Thoracic aorta (tissue), 2 donors: Measurements from ENCODE around the gene MEGF8. TPM values are rescaled to one million over a fixed set of nuclear protein-coding genes. Genes with fewer than 3 reads are reported as not detected.

Experiments used
- ATAC-seq: fragments of 150-250 bp; one replicate; pipeline ENCODE4 v1.8.0; 2017; ENCODE audit warnings: low read depth; ENCODE audit not compliant: insufficient number of reproducible peaks, low FRiP score
- DNase-seq: peaks from one replicate; pipeline ENCODE4 v3.0.0-alpha.2; 2020; ENCODE audit warnings: low spot score
- H3K27ac ChIP-seq, 2 donors: fragments of 200-600 bp; sonication (generic); 1 replicate in 1 of 2; 2 replicates in 1 of 2; pipeline ENCODE4 v1.5.1; 2016; ENCODE audit warnings: mild to moderate bottlenecking in 2 of 2, moderate library complexity in 2 of 2
- H3K27me3 ChIP-seq: fragments of 200-600 bp; sonication (generic); replicated peaks from 2 replicates; pipeline ENCODE4 v1.6.0; 2016; ENCODE audit warnings: mild to moderate bottlenecking; ENCODE audit not compliant: insufficient read depth
- H3K36me3 ChIP-seq: fragments of 200-600 bp; sonication (generic); one replicate; pipeline ENCODE4 v1.5.1; 2016
- H3K4me1 ChIP-seq, 2 donors: fragments of 200-600 bp; sonication (generic); 1 replicate in 1 of 2; 2 replicates in 1 of 2; pipeline versions ENCODE4 v1.5.1 to v1.6.0; 2016; ENCODE audit warnings: low read depth in 2 of 2, mild to moderate bottlenecking in 1 of 2; ENCODE audit not compliant: control insufficient read depth in 1 of 2
- H3K4me3 ChIP-seq: fragments of 200-600 bp; sonication (generic); 2 replicates; pipeline ENCODE4 v1.5.1; 2016; ENCODE audit warnings: mild to moderate bottlenecking
- H3K9me3 ChIP-seq: fragments of 200-600 bp; sonication (generic); 2 replicates; pipeline ENCODE4 v1.5.1; 2016
- CTCF ChIP-seq: fragments of 200-600 bp; sonication (generic); IDR thresholded peaks from one replicate; pipeline ENCODE4 v1.5.1; 2019; ENCODE audit warnings: antibody characterized with exemption
- total RNA-seq, 2 donors: library from RNA; depleted of rRNA; stranded (reverse); fragments of >200 nt; gene quantifications; one replicate each; pipeline versions ENCODE4 v1.1.0 to v1.2.3, GENCODE V29; 2016

Gene MEGF8
- total RNA-seq, 2 donors from 2014 or later: 19.5 to 24.4 TPM

- Histone ChIP-seq H3K27ac (no peak overlapping the region), H3K9me3 (no peaks in the 10 kb centered on the region), H3K4me1 (peaks cover 11 to 34% of the 10 kb centered on the region in 2 donors), H3K36me3 (no peaks in the 10 kb centered on the region), H3K4me3 (no peak overlapping the region), H3K27me3 (peaks cover 4% of the 10 kb centered on the region)
- no peak for DNase-seq
- no peak for TF ChIP-seq CTCF
- ATAC-seq: no peak
Observed at GRCh38 chr19:42323473-42323851, 2.0 kb upstream of the MEGF8 start.

GRCh38 chr19:42323852-42324654, 1.4 kb upstream of the MEGF8 start:
- peaks cover 4% of the 10 kb centered on the region for H3K27me3 ChIP-seq
- ATAC-seq (no peak), DNase-seq (no peak)
- TF ChIP-seq CTCF: no peak
- no peaks in the 10 kb centered on the region for H3K36me3 ChIP-seq
- H3K27ac ChIP-seq: no peak overlapping the region
- H3K4me3 ChIP-seq: peak overlapping the region; percentile 88
- H3K9me3 ChIP-seq: no peaks in the 10 kb centered on the region
- peaks cover 11 to 34% of the 10 kb centered on the region in 2 donors for H3K4me1 ChIP-seq

GRCh38 chr19:42324655-42325307, 654 bp upstream of the MEGF8 start:
- Histone ChIP-seq H3K9me3 (no peaks in the 10 kb centered on the region), H3K4me3 (peak overlapping the region; percentile 88), H3K36me3 (no peaks in the 10 kb centered on the region), H3K4me1 (peaks cover 11 to 34% of the 10 kb centered on the region in 2 donors), H3K27ac (no peak overlapping the region), H3K27me3 (peaks cover 4% of the 10 kb centered on the region)
- no peak for DNase-seq
- TF ChIP-seq CTCF: peak; percentile 76
- no peak for ATAC-seq

GRCh38 chr19:42325896-42326771, 699 bp downstream of the MEGF8 start:
- ATAC-seq (no peak), DNase-seq (no peak)
- Histone ChIP-seq H3K27ac (peak overlapping the region in 1 of 2 donors; percentile 11), H3K36me3 (no peaks in the 10 kb centered on the region), H3K4me1 (peaks cover 11 to 34% of the 10 kb centered on the region in 2 donors), H3K4me3 (peak overlapping the region; percentile 88), H3K9me3 (no peaks in the 10 kb centered on the region), H3K27me3 (peaks cover 4% of the 10 kb centered on the region)
- TF ChIP-seq CTCF: no peak

GRCh38 chr19:42326969-42327368, 1.5 kb downstream of the MEGF8 start:
- Histone ChIP-seq H3K36me3 (no peaks in the 10 kb centered on the region), H3K27me3 (peaks cover 4% of the 10 kb centered on the region), H3K9me3 (no peaks in the 10 kb centered on the region), H3K27ac (no peak overlapping the region), H3K4me3 (no peak overlapping the region), H3K4me1 (peaks cover 11 to 34% of the 10 kb centered on the region in 2 donors)
- no peak for DNase-seq
- no peak for TF ChIP-seq CTCF
- no peak for ATAC-seq
